ENCODE results near the gene CDV3.
"Not testable (repeated sequence)": the region's sequence is repeated elsewhere in the genome, so short reads cannot be mapped to it uniquely, and the experiment has no call there.

CDV3 gene

GRCh38 chr3:133573629-133574194 lies at the start of gene CDV3:
TSS of gene CDV3 (plus strand) at chr3:133573686. CDS start at chr3:133574045, 359 bp downstream.
- no peak for DNase-seq

- not testable (repeated sequence) for DNase-seq
Measured at GRCh38 chr3:133523758-133524157, 49.7 kb upstream of the CDV3 start.

DNA sequence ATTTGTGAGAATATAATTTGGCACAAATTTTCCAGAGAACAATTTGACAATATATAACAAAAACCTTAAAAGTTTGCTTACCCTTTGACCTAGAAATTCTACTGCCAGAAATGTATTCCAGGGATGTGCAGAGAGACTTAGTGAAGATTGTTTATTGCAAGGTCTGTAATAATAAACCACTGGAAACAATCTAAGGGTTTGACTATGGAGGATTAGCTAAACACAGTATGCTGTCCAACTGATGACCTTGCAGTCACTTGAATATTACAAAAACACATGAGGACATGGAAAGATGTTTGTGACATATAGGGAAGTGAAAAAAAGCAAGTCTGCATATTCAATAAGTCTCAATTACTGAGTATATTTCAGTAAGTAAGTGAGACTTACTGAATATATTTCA lies 48.1 kb upstream of the CDV3 start:
- no peak for DNase-seq

DNA sequence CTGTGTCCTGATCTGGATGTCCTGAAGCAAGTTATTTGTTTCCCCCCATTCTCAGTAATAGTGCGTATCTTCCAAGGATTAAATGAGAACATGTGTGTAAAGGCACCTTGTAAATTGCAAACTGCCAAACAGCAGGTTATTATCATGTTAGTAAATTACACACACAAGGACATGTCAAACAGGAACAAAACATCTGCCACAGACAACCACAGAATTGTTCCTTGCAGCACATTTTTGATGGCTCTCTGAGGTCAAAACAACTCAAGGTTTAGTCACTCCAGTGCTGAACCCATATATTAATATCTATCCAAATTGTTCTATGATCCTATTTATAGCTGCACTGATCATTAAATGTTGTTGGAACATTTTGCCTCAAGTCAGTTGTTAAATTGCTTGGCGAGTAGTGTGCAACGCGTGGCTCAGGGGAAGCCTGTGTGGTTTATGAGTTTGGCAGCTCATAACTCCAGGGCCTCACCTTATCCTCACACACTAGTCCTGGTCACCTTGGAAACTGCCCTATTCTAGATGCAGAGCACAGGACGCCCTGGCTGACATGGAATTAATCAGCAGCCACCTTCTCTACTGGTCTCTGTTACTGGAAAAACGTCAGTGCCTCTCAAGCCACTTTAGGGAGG lies 46.3 kb upstream of the CDV3 start:
- no peak for DNase-seq

DNA sequence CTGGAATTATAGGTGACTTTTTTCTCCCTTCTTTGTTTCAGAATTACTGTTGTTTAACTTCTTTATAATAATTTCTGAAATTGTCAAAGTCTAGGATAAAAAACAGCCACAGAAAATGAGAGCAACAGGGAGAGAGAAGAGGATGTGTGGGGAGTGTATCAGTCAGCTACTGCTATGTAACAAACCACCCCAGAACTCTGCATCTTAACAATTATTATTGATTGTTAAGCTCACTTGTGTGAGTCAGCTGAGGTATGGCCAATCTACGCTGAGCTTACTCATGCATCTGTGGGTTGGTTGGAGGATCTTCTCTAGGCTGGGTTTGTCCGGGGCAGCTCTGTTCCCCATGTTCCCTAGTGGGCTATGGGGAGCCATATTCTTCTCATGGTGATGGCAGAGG lies 43.7 kb upstream of the CDV3 start:
- no peak for DNase-seq

GRCh38 chr3:133531981-133532380 lies 41.5 kb upstream of the CDV3 start:
- DNase-seq = no peak

- DNase-seq = no peak
Measured at GRCh38 chr3:133532951-133533350, 40.5 kb upstream of the CDV3 start.

DNA sequence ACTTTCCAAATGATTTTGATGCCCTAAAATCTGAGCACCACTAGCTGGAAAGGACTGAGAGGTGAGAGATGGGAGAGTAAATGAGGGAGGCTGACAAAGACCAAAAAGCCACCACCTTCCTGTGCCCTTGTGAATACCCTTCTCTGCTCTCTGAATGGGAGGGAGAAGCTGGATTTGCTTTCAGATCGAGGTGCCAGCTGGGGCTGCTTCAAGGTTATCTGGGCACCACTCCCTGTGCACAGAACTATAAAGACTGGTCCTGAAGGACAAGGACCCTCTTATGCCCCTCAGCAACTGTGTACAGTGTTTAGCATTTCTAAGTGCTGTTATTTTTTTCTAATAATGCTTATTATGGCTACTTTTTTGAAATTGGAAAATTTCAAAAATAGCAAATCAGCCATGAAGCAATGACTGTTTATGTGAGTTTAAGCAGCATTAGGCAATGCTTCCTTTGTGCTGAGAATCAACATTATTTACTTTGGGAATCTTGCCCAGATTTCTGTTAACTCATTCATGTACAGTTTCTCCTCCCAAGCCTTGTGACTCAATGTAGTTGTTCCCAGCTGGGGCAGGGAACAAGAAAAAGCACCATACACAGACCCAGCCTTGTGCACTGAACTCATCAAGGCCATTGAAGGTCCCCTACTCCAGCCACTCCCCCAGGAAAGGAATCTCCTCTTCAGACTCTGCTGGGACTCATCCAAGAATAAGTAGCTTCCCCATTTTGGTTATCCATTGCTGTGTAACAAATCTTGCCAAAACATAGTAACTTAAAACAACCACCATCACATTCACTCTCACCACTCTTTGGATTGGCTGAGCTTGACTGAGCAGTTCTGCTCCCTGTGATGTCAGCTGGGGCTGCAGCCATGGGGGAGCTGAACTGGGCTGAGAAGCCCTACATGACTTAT lies 37.3 kb upstream of the CDV3 start:
- DNase-seq = no peak

GRCh38 chr3:133537131-133537530 lies 36.4 kb upstream of the CDV3 start:
- DNase-seq = not testable (repeated sequence)

GRCh38 chr3:133538154-133538553 lies 35.3 kb upstream of the CDV3 start:
- DNase-seq = no peak

DNA sequence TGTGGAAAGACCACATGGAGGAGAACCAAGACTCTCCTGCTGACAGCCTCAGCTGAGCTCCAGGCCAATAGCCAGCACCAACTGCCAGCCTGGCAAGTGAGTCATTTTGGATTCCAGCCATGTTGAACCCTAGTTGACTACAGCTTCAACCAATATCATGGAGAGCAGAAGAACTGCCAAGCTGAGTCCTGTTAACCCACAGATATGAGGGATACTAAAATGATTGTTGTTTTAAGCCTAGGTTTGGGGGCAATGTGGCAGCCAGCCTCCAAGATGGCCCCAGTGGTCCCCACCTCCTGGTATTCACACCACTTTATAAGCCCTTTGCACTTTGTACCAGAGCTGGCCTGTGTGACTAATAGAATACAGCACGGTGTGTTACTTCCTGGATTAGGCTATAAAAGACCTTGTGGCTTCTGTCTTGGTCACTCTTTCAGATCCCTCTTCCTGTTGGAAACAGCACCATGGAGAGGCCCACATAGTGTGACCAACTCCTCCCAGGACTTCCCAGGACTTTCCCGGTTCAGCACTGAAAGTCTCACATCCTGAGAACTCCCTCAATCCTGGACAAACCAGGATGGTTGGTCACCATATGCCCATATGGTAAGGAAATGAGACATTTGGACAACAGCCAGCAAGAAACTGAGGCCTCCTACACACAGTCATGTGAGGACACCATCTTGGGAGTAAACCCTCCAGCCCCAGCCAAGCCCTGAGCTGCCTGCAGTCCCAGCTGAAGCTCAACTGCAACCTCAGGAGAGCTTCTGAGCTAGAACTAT lies 32.4 kb upstream of the CDV3 start:
- DNase-seq = no peak

DNA sequence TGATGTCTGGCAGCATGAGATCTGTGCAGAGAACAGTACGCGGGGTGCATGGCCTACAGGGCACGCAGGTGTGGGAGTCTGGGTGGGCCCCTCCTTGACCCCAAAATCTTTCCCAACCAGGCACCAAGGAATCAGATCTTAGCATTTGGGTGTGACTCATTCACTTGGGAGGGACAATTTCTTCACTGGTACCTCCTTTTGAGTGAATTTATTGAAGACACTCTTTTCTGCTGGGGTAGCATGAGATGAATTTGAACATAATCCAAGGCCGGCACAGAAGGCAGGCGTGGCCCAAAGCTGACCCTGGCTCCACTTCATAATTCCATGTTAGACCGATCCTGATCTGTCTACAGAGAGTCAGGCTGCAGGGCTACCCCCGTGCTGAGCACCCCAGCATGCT lies 30.6 kb upstream of the CDV3 start:
- no peak for DNase-seq

- not testable (repeated sequence) for DNase-seq
Measured at GRCh38 chr3:133544983-133545382, 28.5 kb upstream of the CDV3 start.

- DNase-seq = no peak
Measured at GRCh38 chr3:133547432-133548041, 25.9 kb upstream of the CDV3 start.

DNA sequence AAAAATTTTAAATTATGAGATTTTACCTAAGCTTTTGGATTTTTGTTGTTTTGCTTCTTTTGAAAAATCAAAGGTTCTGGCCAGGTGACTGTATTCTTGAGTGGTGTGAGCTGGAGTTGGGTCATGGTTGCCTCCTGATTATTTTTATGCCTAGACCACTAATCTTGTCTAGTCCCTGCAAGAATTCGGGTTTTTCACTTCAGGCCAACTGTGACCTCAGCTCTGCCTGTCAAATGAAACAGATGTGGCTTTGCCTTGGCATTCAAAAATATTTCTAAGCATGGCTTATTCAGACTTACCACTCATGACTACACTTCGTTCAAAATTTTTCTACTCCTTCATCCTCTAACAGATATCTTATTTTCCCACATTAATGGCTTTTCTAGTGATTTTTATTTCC lies 25.4 kb upstream of the CDV3 start:
- no peak for DNase-seq

GRCh38 chr3:133549565-133549964 lies 23.9 kb upstream of the CDV3 start:
- no peak for DNase-seq

DNA sequence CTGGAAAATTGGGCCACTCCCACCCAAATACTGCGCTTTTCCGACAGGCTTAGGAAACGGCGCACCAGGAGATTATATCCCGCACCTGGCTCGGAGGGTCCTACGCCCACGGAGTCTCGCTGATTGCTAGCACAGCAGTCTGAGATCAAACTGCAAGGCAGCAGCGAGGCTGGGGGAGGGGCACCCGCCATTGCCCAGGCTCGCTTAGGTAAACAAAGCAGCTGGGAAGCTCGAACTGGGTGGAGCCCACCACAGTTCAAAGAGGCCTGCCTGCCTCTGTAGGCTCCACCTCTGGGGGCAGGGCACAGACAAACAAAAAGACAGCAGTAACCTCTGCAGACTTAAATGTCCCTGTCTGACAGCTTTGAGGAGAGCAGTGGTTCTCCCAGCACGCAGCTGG lies 21.9 kb upstream of the CDV3 start:
- not testable (repeated sequence) for DNase-seq

DNA sequence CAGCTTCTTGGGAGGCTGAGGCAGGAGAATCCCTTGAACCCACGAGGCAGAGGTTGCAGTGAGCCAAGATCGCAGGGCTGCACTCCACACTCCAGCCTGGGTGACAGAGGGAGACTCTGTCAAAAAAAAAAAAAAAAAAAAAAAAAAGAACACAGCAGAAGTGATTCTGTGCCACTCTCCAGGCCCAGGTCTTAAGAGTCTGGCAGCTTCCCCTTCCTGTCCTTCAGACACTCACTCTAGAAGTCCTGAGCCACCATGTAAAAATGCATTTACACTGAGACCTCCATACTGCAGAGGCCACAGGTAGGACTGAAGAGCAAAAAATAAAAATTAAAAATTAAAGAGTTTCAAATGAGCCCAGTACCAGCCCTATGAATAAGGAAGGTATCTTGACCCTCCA lies 11.8 kb upstream of the CDV3 start:
- no peak for DNase-seq

DNA sequence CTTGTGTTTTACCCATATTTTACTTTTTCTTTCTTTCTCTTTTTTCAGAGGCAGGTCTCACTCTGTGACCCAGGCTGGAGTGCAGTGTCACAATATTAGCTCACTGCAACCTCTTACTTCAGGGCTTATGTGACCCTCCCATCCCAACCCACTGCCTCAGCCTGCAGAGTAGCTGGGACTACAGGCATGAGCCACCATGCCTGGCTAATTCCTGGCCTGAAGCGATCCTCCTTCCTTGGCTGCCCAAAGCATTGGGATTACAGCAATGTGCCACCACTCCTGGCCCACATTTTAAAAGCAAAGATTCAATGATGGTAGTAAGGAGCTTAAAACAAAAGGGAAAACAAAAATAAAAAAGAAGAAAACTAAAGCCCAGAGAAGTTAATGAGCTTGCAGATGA lies 11.1 kb upstream of the CDV3 start:
- no peak for DNase-seq

DNA sequence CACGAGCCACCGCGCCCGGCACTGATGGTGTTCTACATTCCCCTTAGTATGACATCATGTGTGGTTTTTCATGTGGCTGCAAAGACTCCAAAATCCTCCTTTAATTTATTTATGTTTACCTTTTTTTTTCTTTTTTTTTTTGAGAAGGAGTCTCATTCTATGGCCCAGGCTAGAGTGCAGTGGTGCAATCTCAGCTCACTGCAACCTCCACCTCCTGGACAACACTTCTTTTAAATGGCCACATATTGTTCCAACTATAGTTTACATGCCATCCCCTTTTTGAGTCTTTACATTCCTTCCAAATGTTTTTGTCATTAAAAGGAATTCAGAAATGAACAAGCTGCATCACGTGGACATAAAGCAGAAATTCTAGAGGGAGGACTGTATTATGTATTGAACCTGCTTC lies 10.3 kb upstream of the CDV3 start:
- DNase-seq = no peak

DNA sequence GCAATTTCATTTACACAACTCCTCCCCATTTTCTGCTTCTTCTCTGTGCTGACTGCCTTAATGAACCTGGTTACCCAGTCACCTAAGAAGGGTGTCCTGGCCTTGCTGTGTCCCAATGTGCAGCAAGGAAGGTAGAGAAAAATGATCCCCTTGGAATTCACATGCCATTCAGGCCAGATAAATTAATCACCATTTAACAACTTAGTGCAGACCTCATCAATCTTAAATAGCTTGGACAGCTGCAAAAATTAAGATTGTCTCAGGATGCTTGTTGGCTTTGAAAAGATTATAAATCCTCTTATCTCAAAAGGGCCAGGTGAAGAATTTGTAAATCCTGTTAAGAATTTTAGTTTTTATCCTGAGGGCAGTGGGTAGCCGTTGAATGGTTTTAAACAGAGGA lies 9.7 kb upstream of the CDV3 start:
- no peak for DNase-seq

DNA sequence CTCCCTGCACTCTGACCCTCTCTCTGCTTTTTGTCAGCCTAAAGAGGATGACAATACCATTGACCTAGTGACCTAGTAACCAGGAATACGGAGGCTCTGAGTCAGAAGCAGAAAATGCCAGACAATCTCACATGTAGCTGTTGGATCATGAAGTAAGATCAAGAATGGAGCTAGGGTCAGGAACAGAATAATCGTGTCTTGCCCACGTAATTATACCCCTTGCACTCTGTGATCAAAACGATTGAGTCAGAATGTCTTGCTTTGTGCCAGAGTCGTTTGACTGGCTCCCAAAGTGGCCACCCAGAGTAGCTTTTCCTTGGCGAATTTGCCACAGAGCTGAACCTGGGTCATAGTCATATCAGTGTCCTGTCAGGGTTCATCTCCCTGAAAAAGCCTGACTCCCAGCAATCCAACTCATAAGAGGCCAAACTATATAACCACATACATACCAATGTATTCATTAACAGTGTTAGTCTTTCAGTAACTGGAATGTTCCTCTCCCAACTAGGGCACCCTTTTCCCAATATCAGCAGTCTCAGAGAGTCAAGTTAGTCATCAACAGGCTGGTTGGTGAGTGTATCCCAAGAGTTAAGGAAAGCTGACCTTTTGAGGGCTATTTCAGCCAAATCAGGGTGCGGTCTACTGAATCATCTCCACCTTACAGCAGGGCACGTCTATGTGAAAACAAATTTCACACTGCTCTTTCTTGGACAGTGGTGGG lies 5.0 kb upstream of the CDV3 start:
- no peak for DNase-seq

Data from activated naive CD4-positive, alpha-beta T cell treated with Interleukin-2 at 50 U/mL for 16 hours (primary cell).